ENCODE results near the gene IQSEC1.

IQSEC1 gene

DNA sequence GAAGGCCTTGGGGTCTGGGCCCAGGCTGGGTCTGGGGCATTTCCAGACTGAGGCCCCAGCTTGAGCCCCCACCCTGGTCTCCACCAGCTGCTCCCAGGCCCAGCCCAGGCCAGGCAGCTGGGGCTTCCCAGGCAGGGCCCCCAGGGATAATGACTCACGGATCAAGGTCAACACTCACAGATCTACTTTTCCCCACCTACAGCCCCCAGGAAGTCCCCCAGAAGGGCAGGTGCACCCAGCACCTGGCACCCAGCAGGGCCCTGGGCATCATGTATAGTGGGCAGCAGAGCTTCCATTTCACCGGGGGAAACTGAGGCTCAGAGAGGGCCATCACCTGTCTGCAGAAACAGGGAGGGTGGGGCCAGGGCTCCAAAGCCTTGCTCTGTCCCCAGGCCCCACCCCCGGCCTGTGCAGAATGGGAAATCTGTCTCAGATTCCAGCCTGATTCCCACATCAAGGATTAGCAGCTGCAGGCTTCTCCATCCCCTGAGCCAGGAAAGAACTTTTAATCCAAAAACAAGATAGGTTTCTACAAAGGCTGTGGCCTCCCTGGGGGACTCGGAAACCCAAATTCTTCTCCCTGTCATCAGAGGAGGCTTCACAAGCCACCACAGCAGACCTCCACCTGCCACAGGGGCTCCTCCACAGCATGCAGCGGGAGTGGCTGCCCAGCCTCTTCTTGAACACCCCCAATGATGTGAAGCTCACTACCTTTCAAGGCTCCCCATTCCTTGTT lies 49.8 kb downstream of the IQSEC1 start:
- no peak for TF ChIP-seq POLR2AphosphoS5 (IDR thresholded peaks at IDR 0.05; ENCODE audit: low read depth, low read length)
- no peak for TF ChIP-seq REST (IDR thresholded peaks at IDR 0.05; ENCODE audit: insufficient read depth in 1 of 2, low read depth in 2 of 2, low read length in 2 of 2)
- TF ChIP-seq SIN3A (IDR thresholded peaks at IDR 0.05; ENCODE audit: borderline replicate concordance, insufficient read depth, low read length) = no peak
- no peak for TF ChIP-seq FOXP2 (optimal IDR thresholded peaks at IDR 0.05; ENCODE audit: borderline replicate concordance, extremely low read depth, extremely low read length, insufficient read depth)
- no peak for TF ChIP-seq TAF1 (IDR thresholded peaks at IDR 0.05; ENCODE audit: borderline replicate concordance, insufficient read depth, low read length)

GRCh38 chr3:13022348-13023234 lies 50.6 kb downstream of the IQSEC1 start:
- TF ChIP-seq POLR2AphosphoS5 (IDR thresholded peaks at IDR 0.05; ENCODE audit: low read depth, low read length) (no peak), SIN3A (IDR thresholded peaks at IDR 0.05; ENCODE audit: borderline replicate concordance, insufficient read depth, low read length) (no peak)

- TF ChIP-seq REST (IDR thresholded peaks at IDR 0.05; ENCODE audit: insufficient read depth in 1 of 2, low read depth in 2 of 2, low read length in 2 of 2) (no peak), SIN3A (IDR thresholded peaks at IDR 0.05; ENCODE audit: borderline replicate concordance, insufficient read depth, low read length) (no peak), POLR2AphosphoS5 (IDR thresholded peaks at IDR 0.05; ENCODE audit: low read depth, low read length) (no peak), TAF1 (IDR thresholded peaks at IDR 0.05; ENCODE audit: borderline replicate concordance, insufficient read depth, low read length) (no peak), FOXP2 (optimal IDR thresholded peaks at IDR 0.05; ENCODE audit: borderline replicate concordance, extremely low read depth, extremely low read length, insufficient read depth) (no peak)
Observed at GRCh38 chr3:13021141-13022114, 51.8 kb downstream of the IQSEC1 start.

DNA sequence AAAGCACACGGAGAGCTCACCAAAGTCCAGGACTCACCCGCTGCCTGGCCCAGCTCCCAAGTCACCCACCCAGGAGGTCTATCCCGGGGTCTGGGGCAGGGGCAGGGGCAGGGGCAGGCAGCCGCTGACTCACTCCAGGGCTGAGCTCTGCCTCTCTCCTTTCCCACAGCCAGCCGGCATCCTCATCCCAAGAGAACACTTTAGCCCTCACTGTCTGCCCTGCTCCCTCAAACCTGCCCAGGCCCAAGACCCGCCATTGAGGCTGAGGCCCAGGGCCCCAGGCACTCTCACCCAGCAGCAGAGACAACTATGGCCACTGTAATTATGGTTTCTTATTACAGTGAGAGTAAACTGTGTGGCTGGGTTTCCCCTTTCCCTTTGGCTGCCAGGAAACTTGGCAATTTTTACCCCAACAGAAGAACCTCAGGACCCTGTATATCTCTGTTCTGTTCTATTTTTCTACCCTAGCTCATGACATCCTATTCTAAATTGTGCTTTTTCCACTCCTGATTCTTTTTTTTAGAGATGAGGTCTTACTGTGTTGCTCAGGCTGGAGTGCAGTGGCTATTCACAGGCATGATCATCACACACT lies 53.0 kb downstream of the IQSEC1 start:
- TF ChIP-seq FOXP2 (optimal IDR thresholded peaks at IDR 0.05; ENCODE audit: borderline replicate concordance, extremely low read depth, extremely low read length, insufficient read depth) (no peak), REST (IDR thresholded peaks at IDR 0.05; ENCODE audit: insufficient read depth in 1 of 2, low read depth in 2 of 2, low read length in 2 of 2) (no peak), POLR2AphosphoS5 (IDR thresholded peaks at IDR 0.05; ENCODE audit: low read depth, low read length) (no peak), SIN3A (IDR thresholded peaks at IDR 0.05; ENCODE audit: borderline replicate concordance, insufficient read depth, low read length) (no peak)
